HepG2 (cell line): Measurements from ENCODE around the gene STUB1. TPM values are rescaled to one million over a fixed set of nuclear protein-coding genes. Genes with fewer than 3 reads are reported as not detected.

ENCODE experiments used
- ATAC-seq: fragments of 200-7000 bp; cut with Tn5 transposase; 3 replicates; pipeline ENCODE4 v1.9.1; 2020; ENCODE audit warnings: mild to moderate bottlenecking, moderate library complexity
- BruUV-seq: library from RNA; stranded (reverse); fragments of 400-500 nt; replicated peaks from 2 replicates; lab custom pipeline; 2021; lab: Mats Ljungman, UMichigan
- CTCF ChIA-PET: fragments of 300-600 bp; formaldehyde crosslinking; extraction: SDS; loops from one replicate; lab custom pipeline; 2021; ENCODE audit warnings: low total read pairs, inconsistent platforms, low intra/inter-chr PET ratio; lab: Yijun Ruan, JAX
- POLR2A ChIA-PET: fragments of 350-600 bp; sonication (Branson Sonifier 250); formaldehyde crosslinking; loops from one replicate; lab custom pipeline; 2020; ENCODE audit warnings: antibody characterized with exemption, inconsistent platforms; lab: Yijun Ruan, JAX
- DNase-seq: peaks from one replicate; pipeline ENCODE4 v3.0.0-alpha.2; 2015; ENCODE audit warnings: low spot score
- FAIRE-seq: peaks from 3 replicates; lab custom pipeline; 2011; peaks lifted over from hg19 to GRCh38; lab: Jason Lieb, UNC
- H2AFZ ChIP-seq: one replicate; pipeline ENCODE4 v1.6.1; 2011; ENCODE audit warnings: low read length, inconsistent platforms
- H3K27ac ChIP-seq: fragments of 300-600 bp; 3 replicates; pipeline ENCODE4 v1.8.0; 2011; ENCODE audit warnings: mixed run types, mild to moderate bottlenecking, mixed read lengths, low read length, inconsistent platforms; ENCODE audit not compliant: insufficient read depth; ENCODE audit errors: extremely low read length
- H3K27me3 ChIP-seq, 2 experiments: fragments of 200-600 bp in 1 of 2; 2 replicates in 1 of 2; 3 replicates in 1 of 2; pipeline versions ENCODE4 v1.6.0 to v1.8.0; 2011; ENCODE audit warnings: low read length in 2 of 2, mild to moderate bottlenecking in 2 of 2, moderate library complexity in 2 of 2, inconsistent platforms in 1 of 2; ENCODE audit not compliant: insufficient read depth in 2 of 2, control insufficient read depth in 1 of 2
- H3K36me3 ChIP-seq, 2 experiments: fragments of 200-600 bp in 1 of 2; replicated peaks in 1 of 2; 2 replicates in 1 of 2; 3 replicates in 1 of 2; pipeline versions ENCODE4 v1.5.1 to v1.8.0; 2011; ENCODE audit warnings: low read length in 2 of 2, inconsistent platforms in 1 of 2; ENCODE audit not compliant: insufficient read depth in 2 of 2, control insufficient read depth in 1 of 2
- H3K4me1 ChIP-seq: 2 replicates; pipeline ENCODE4 v1.5.1; 2012; ENCODE audit warnings: low read length, inconsistent platforms; ENCODE audit not compliant: insufficient read depth
- H3K4me2 ChIP-seq: 2 replicates; pipeline ENCODE4 v1.6.0; 2011; ENCODE audit warnings: low read depth, low read length, inconsistent platforms
- H3K4me3 ChIP-seq, 3 experiments: fragments of 200-600 bp in 1 of 3; sonication (generic), shearing (Covaris generic) in 1 of 3; replicated peaks in 1 of 3; 2 replicates each; pipeline ENCODE4 v1.5.1; 2011 to 2016; ENCODE audit warnings: low read length in 3 of 3, inconsistent platforms in 2 of 3, low read depth in 2 of 3, mild to moderate bottlenecking in 2 of 3, control low read depth in 1 of 3, mixed read lengths in 1 of 3; ENCODE audit not compliant: insufficient read depth in 1 of 3
- H3K79me2 ChIP-seq: one replicate; pipeline ENCODE4 v1.6.1; 2011; ENCODE audit warnings: low read length, inconsistent platforms; ENCODE audit not compliant: insufficient read depth
- H3K9ac ChIP-seq: 2 replicates; pipeline ENCODE4 v1.6.0; 2011; ENCODE audit warnings: mild to moderate bottlenecking, low read depth, low read length, inconsistent platforms; ENCODE audit not compliant: insufficient read depth
- H3K9me3 ChIP-seq: 2 replicates; pipeline ENCODE4 v1.5.1; 2012; ENCODE audit warnings: mild to moderate bottlenecking, low read length
- H4K20me1 ChIP-seq: 2 replicates; pipeline ENCODE4 v1.6.0; 2011; ENCODE audit warnings: inconsistent platforms, mild to moderate bottlenecking, low read length, moderate library complexity; ENCODE audit not compliant: insufficient read depth
- GABPB1 ChIP-seq: IDR thresholded peaks from 2 replicates; pipeline ENCODE4 v1.6.1; 2016; ENCODE audit warnings: mild to moderate bottlenecking, missing genetic modification reagents, moderate library complexity, missing compliant biosample characterization
- MYC ChIP-seq: sonication (generic); formaldehyde crosslinking; IDR thresholded peaks from 2 replicates; pipeline ENCODE4 v1.9.0; 2021; ENCODE audit warnings: missing genetic modification reagents, borderline replicate concordance
- NR2F1 ChIP-seq, 2 experiments: fragments of 450-650 bp in 1 of 2; formaldehyde crosslinking in 1 of 2; IDR thresholded peaks; 2 replicates each; pipeline versions ENCODE4 v1.5.0 to v1.6.1; 2016 to 2020; ENCODE audit warnings: mild to moderate bottlenecking in 1 of 2, missing compliant biosample characterization in 1 of 2, missing genetic modification reagents in 1 of 2, moderate library complexity in 1 of 2
- REL ChIP-seq: sonication (generic); formaldehyde crosslinking; conservative IDR thresholded peaks from 2 replicates; pipeline ENCODE4 v1.8.0; 2022; ENCODE audit warnings: mild to moderate bottlenecking, missing genetic modification reagents, moderate library complexity
- TMF1 ChIP-seq: sonication (generic); formaldehyde crosslinking; IDR thresholded peaks from 2 replicates; pipeline ENCODE4 v1.8.1; 2022; ENCODE audit warnings: low read depth, missing genetic modification reagents
- ZFX ChIP-seq: sonication (generic); formaldehyde crosslinking; IDR thresholded peaks from 2 replicates; pipeline ENCODE4 v1.4.0; 2020; ENCODE audit warnings: mild to moderate bottlenecking, low read depth, missing genetic modification reagents, moderate library complexity
- ZFY ChIP-seq: sonication (generic); formaldehyde crosslinking; IDR thresholded peaks from 2 replicates; pipeline ENCODE4 v1.4.0; 2020; ENCODE audit warnings: missing genetic modification reagents
- WGBS: methylation state at CpG from one replicate; pipeline ENCODE4 v1.1.6; 2017; ENCODE audit warnings: low lambda C conversion rate; 5-methylcytosine and 5-hydroxymethylcytosine counted together
- in situ Hi-C: cut with HindIII; loops from 2 replicates; pipeline ENCODE4 v1.10.0; 2017; ENCODE audit warnings: low pct_unique_long_range_greater_than_20kb; ENCODE audit not compliant: extremely low pct_ligation_motif_present
- intact Hi-C: fragments of 100-400 bp; cut with micrococcal nuclease; formaldehyde crosslinking; loops from one replicate; pipeline ENCODE4 v1.10.0; 2022; ENCODE audit not compliant: unreplicated experiment
- polyA plus RNA-seq, 8 experiments: library from polyadenylated mRNA; depleted of rRNA in 3 of 8; stranded (reverse) in 7 of 8; unstranded in 1 of 8; fragments of >200 nt; fragmentation: Illumina TruSeq in 4 of 8; extraction: Trizol in 4 of 8; gene quantifications; 2 replicates each; pipeline versions ENCODE4 v1.2.1 to v1.2.3, GENCODE V29; 2011 to 2016; ENCODE audit warnings: low read depth in 4 of 8, missing spikeins in 1 of 8, mixed read lengths in 1 of 8; ENCODE audit not compliant: insufficient read depth in 1 of 8
- total RNA-seq, 5 experiments: library from RNA; depleted of rRNA; stranded (reverse); fragments of >200 nt; fragmentation: Illumina TruSeq; extraction: Trizol; gene quantifications; 2 replicates each; pipeline ENCODE4 v1.2.3, GENCODE V29; 2016; ENCODE audit warnings: low read depth in 1 of 5
- TF ChIP-seq, protein P1 (sequence below): sonication (generic); formaldehyde crosslinking; IDR thresholded peaks from 2 replicates; pipeline ENCODE4 v1.4.0; 2020; ENCODE audit warnings: missing genetic modification reagents
- TF ChIP-seq, protein P2 (sequence below): sonication (generic); formaldehyde crosslinking; IDR thresholded peaks from 2 replicates; pipeline ENCODE4 v1.5.1; 2020; ENCODE audit warnings: mild to moderate bottlenecking, missing genetic modification reagents, moderate library complexity
- TF ChIP-seq, protein P3 (sequence below): sonication (generic); formaldehyde crosslinking; IDR thresholded peaks from 2 replicates; pipeline ENCODE4 v1.4.0; 2020; ENCODE audit warnings: missing genetic modification reagents
- TF ChIP-seq, protein P4 (sequence below): sonication (generic); formaldehyde crosslinking; IDR thresholded peaks from 2 replicates; pipeline ENCODE4 v1.4.0; 2020; ENCODE audit warnings: missing genetic modification reagents

Gene STUB1
- total and polyA plus RNA-seq, 2 of the 13 experiments (the other 11 are each of a cell fraction or from before 2014, with no cell fraction given) = 52.9 to 78.2 TPM

DNA sequence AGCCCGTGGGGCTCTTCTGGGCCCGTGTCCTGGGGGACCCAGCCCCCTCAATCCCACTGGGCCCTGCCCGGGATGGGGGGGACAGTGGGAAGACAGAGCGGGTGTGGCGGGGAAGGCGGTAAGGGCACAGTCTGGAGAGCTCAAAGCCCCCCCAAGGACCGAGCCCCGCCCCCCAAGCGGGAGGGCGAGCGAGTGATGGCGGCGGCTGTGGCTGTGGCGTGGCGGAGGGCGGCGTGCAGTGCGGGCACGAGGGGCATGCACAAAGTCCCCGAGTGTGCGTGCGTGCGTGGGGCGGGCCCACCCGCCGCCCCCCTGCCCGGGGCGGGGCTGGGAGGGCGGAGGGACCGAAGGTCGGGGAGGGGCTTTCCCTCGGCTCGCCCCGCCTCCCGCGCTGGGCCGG is 13.6 kb downstream of the STUB1 start (continued):
- TF ChIP-seq, protein P1, sequence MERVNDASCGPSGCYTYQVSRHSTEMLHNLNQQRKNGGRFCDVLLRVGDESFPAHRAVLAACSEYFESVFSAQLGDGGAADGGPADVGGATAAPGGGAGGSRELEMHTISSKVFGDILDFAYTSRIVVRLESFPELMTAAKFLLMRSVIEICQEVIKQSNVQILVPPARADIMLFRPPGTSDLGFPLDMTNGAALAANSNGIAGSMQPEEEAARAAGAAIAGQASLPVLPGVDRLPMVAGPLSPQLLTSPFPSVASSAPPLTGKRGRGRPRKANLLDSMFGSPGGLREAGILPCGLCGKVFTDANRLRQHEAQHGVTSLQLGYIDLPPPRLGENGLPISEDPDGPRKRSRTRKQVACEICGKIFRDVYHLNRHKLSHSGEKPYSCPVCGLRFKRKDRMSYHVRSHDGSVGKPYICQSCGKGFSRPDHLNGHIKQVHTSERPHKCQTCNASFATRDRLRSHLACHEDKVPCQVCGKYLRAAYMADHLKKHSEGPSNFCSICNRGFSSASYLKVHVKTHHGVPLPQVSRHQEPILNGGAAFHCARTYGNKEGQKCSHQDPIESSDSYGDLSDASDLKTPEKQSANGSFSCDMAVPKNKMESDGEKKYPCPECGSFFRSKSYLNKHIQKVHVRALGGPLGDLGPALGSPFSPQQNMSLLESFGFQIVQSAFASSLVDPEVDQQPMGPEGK (CRISPR knock-in tag) = 0 out of 2 replicates have a peak, but pooled peaks have one; percentile 18

DNA sequence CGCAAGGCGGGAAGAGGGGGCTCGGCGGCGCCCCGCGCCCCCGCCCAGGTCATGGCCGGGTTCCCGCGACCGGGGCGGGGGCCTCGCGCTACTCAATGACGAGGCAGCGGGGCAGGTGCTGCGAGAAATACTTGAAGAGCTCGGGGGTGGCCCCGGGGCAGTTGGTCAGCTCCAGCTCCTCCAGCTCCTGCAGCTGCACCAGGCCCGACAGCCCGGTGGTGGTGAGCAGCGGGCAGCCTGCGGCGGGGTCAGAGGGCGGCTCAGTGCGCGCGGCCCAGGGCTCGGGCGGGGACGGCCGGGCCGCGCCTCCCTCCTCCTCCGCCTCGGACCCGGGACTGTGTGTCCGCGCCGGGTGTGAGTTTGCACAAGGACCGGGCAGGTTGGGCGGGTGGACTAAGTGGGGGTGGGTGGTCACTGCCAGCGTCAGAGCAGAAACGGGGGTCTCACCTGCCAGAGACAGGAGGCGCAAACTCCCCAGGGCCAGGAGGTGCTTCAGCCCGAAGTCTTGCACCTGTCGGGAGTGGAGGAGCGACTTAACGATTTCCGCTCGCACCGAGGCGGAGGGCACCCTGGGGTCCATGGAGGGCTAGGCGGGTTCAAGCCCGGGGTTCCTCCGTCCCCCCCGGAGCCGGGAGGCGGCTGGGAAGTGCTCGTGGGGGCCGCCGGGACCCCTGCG is 14.1 kb downstream of the STUB1 start:
- 14% methylated on average over 19 of the region's 64 CpGs for WGBS
- in situ Hi-C loops = no loop called here
- H3K4me2 ChIP-seq = peak overlapping the region; percentile 84
- BruUV-seq = no TSS peak
- peaks cover 18% of the 10 kb centered on the region for H3K4me1 ChIP-seq
- no peaks in the 10 kb centered on the region for H4K20me1 ChIP-seq
- H3K9me3 ChIP-seq = no peaks in the 10 kb centered on the region
- intact Hi-C loops = no loop called here
- no peak overlapping the region for H2AFZ ChIP-seq
- ATAC-seq (peak; percentile 42), DNase-seq (no peak), FAIRE-seq (no peak)
- no peaks in the 10 kb centered on the region for H3K36me3 ChIP-seq
- CTCF ChIA-PET = no interaction called here
- peaks cover 10 to 38% of the 10 kb centered on the region in 2 experiments for H3K27me3 ChIP-seq
- no peak overlapping the region; the same call in 1 of the 2 replicates for H3K9ac ChIP-seq
- H3K4me3 ChIP-seq = peak overlapping the region; percentile 34 to 69 (median 57); a peak in 5 of 6 replicates
- H3K27ac ChIP-seq = no peak overlapping the region
- POLR2A ChIA-PET = interaction anchor here (1.5 to 3.4 kb wide), 3 partner anchors 13 to 66 kb away, joined by 3 to 21 read pairs (median 7); partner anchors contain the start of genes ANTKMT, MSLN and STUB1
- H3K79me2 ChIP-seq = no peaks in the 10 kb centered on the region
- TF ChIP-seq REL = no peak
- TF ChIP-seq GABPB1 (CRISPR knock-in tag) = 0 out of 2 replicates have a peak, but pooled peaks have one; percentile 13
- peak; percentile 36; the same call in 1 of the 2 replicates for TF ChIP-seq ZFY (CRISPR knock-in tag)
- peak in 1 of 2 experiments; percentile 18; a peak in 1 of 4 replicates for TF ChIP-seq NR2F1 (CRISPR knock-in tag; IDR thresholded peaks at IDR 0.05)
- TF ChIP-seq ZFX (CRISPR knock-in tag) = 0 out of 2 replicates have a peak, but pooled peaks have one; percentile 21
- TF ChIP-seq, protein P2, sequence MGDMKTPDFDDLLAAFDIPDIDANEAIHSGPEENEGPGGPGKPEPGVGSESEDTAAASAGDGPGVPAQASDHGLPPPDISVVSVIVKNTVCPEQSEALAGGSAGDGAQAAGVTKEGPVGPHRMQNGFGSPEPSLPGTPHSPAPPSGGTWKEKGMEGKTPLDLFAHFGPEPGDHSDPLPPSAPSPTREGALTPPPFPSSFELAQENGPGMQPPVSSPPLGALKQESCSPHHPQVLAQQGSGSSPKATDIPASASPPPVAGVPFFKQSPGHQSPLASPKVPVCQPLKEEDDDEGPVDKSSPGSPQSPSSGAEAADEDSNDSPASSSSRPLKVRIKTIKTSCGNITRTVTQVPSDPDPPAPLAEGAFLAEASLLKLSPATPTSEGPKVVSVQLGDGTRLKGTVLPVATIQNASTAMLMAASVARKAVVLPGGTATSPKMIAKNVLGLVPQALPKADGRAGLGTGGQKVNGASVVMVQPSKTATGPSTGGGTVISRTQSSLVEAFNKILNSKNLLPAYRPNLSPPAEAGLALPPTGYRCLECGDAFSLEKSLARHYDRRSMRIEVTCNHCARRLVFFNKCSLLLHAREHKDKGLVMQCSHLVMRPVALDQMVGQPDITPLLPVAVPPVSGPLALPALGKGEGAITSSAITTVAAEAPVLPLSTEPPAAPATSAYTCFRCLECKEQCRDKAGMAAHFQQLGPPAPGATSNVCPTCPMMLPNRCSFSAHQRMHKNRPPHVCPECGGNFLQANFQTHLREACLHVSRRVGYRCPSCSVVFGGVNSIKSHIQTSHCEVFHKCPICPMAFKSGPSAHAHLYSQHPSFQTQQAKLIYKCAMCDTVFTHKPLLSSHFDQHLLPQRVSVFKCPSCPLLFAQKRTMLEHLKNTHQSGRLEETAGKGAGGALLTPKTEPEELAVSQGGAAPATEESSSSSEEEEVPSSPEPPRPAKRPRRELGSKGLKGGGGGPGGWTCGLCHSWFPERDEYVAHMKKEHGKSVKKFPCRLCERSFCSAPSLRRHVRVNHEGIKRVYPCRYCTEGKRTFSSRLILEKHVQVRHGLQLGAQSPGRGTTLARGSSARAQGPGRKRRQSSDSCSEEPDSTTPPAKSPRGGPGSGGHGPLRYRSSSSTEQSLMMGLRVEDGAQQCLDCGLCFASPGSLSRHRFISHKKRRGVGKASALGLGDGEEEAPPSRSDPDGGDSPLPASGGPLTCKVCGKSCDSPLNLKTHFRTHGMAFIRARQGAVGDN = peak; percentile 48
- no peak for TF ChIP-seq TMF1 (CRISPR knock-in tag)
- 0 out of 2 replicates have a peak, but pooled peaks have one; percentile 10 for TF ChIP-seq MYC (CRISPR knock-in tag)
- TF ChIP-seq, protein P3, sequence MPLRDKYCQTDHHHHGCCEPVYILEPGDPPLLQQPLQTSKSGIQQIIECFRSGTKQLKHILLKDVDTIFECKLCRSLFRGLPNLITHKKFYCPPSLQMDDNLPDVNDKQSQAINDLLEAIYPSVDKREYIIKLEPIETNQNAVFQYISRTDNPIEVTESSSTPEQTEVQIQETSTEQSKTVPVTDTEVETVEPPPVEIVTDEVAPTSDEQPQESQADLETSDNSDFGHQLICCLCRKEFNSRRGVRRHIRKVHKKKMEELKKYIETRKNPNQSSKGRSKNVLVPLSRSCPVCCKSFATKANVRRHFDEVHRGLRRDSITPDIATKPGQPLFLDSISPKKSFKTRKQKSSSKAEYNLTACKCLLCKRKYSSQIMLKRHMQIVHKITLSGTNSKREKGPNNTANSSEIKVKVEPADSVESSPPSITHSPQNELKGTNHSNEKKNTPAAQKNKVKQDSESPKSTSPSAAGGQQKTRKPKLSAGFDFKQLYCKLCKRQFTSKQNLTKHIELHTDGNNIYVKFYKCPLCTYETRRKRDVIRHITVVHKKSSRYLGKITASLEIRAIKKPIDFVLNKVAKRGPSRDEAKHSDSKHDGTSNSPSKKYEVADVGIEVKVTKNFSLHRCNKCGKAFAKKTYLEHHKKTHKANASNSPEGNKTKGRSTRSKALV = 0 out of 2 replicates have a peak, but pooled peaks have one; percentile 27
- TF ChIP-seq, protein P4, sequence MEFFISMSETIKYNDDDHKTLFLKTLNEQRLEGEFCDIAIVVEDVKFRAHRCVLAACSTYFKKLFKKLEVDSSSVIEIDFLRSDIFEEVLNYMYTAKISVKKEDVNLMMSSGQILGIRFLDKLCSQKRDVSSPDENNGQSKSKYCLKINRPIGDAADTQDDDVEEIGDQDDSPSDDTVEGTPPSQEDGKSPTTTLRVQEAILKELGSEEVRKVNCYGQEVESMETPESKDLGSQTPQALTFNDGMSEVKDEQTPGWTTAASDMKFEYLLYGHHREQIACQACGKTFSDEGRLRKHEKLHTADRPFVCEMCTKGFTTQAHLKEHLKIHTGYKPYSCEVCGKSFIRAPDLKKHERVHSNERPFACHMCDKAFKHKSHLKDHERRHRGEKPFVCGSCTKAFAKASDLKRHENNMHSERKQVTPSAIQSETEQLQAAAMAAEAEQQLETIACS (CRISPR knock-in tag) = peak; percentile 60
